ENCODE results near the gene STEAP2. TPM values are rescaled to one million over a fixed set of nuclear protein-coding genes. Genes with fewer than 3 reads are reported as not detected.

Gene STEAP2
- polyA plus RNA-seq, 12 donors: 2.0 to 7.0 (median 4.2) TPM; not detected in 1

DNA sequence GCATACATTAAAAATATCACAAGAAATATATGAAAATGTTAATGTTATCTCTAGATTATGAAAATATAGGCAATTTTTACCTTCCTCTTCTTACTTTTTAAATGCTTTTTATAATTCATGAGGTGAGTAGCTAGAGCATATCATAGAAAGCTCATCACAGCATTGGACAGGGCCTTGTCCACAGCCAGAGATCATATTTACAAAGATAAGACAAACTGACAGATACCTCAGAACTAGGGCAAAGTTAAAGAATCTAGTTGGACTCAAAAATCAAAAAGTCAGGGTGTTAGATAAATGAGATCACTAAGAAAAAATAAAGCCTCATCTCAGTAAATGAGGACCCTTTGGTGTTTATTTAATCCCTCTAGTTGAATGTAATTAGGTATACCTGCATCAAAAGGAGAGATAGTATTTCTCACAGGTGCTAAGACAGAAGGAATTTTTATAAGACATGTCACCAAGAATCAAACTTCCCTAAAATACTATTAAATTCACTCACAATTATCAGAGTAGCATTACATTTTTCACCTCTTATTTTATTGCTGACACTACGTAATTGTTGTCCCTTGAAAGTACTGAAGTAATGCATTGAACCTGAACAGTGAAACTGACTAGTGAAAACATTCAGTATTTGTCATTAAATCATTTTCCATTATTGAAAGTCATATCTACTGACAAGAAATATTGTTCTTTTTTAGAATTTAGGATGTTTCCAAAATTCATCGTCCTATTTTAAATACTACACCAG lies 59.1 kb downstream of the STEAP2 start:
- no peak for DNase-seq

DNA sequence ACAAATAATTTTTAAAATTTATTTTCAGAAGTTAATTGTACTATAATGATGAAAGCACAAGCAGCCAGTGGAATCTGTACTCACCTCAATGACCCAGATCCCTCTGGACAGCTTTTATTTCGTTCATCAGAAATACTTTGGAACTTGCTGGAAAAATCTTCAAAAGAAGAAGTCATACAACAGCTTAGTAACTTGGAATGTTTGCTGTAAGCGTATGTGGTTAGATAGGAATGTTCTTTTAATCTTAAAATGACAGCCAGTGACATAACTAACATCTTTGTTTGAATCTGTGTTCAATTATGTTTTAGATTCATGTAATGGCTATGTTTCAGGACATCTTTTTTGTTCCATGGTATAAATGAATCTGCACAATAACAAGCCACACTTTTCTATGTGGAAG lies 60.2 kb downstream of the STEAP2 start:
- DNase-seq: no peak

DNA sequence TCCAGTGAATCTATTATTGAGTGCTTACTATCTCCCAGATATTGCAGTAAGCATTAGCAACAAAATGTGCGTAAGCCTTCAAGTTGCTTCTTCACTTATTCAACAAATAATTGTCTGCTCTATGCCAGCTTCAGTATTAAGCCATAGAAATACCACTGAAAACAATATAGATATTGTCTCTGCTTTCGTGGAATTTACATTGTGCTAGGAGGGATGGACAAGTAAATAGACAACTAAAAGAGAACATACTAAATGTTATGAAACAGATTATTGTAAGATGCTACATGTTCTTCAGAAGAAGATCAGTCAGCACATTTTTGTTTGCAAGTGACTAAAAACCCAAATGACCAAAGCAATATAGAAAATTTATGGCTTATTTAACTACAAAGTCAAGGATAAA lies 60.7 kb downstream of the STEAP2 start:
- no peak for DNase-seq

DNA sequence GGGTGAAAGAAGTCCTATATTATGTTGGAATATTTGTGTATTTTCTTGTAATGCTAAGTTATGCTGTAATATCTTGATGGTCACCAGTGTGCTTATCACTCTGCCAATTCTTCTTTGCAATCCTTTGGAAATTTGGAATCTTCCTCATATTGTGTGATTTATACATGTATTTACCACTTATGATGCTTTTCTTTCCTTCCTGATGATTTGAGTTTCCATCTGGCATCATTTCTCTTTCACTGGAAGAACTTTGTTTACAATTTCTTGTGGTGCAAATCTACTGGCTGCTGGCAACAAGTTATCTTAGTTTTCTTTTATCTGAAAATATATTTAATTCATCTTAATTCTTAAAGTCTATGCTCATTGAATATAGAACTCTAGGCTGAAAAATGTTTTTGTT lies 62.6 kb downstream of the STEAP2 start:
- no peak for DNase-seq

GRCh38 chr7:90276033-90276728 lies 64.6 kb downstream of the STEAP2 start:
- no peak for DNase-seq

Other genes with a start within 250 kb of the STEAP2 start
- 1 to 10 TPM in 10 of 12 donors, not detected in 2; 1.5 to 5.8 (median 2.5) TPM for gene STEAP1, start 57.3 kb upstream of the STEAP2 start, polyA plus RNA-seq (ENCODE audit: insufficient read length in 12 of 12)
- 1 to 10 TPM in 10 of 12 donors, not detected in 2; 2.3 to 6.1 (median 3.1) TPM for gene CFAP69, start 33.4 kb downstream of the STEAP2 start, polyA plus RNA-seq (ENCODE audit: insufficient read length in 12 of 12)
- gene FAM237B, start 109.6 kb downstream of the STEAP2 start, polyA plus RNA-seq (ENCODE audit: insufficient read length in 12 of 12): under 1 TPM in 5 of 12 donors, not detected in 7; 0.03 to 0.08 (median 0.05) TPM
- gene GTPBP10, start 135.0 kb downstream of the STEAP2 start, polyA plus RNA-seq (ENCODE audit: insufficient read length in 12 of 12): 10 to 100 TPM in 10 of 12 donors, 1 to 10 TPM in 1, not detected in 1; 9.2 to 33.8 (median 20.0) TPM
- 10 to 100 TPM in 11 of 12 donors, not detected in 1; 18.6 to 32.5 (median 23.7) TPM for gene CLDN12, start 191.7 kb downstream of the STEAP2 start, polyA plus RNA-seq (ENCODE audit: insufficient read length in 12 of 12)

Measured in muscle of arm (tissue), 12 donors.